Measurements from ENCODE around the gene FAM222A.

Gene FAM222A

DNA sequence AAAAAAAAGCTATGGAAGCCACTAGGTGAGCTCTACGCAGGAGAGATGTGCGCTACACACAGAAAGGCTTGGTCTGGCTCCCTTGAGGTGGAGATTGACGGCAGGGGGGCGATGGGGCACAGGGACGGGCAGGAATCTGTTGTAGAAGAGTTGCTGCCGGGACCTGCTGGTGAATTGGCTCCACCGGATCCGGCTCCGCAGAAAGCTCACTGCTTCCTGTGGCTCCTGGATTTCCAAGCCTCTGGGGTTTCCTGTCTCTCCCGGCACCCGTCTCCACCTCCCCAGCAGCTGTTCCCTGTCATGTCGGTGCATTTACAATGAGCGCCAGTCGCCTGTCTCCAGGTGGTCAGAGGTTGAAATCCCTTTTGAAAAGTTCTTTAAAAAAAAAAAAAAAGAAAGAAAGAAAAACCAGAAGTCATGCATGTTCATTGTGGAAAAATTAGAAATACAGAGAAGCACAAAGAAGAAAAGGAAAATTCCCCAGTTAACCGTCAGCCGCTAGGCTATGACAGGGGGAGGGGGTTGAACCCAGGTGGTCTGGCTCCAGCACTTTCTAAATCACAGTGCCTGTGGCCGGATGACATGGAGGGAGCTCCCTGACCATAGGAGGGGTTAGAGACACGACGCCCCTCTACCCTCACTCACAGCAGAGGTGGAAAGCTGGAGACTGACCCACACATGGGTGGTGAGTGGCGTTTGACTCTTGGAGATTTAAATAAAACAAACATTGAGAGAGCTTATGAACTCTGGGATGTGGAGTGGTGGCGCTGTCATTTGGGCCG is 20.8 kb downstream of the FAM222A start:
- peaks cover 42% of the 10 kb centered on the region for H3K27me3 Mint-ChIP-seq
- H3K4me3 Mint-ChIP-seq, result no peak overlapping the region
- no peaks in the 10 kb centered on the region for H3K9me3 Mint-ChIP-seq
- no peak overlapping the region for H3K27ac Mint-ChIP-seq
- ATAC-seq, result no peak
- H3K4me1 Mint-ChIP-seq, result no peaks in the 10 kb centered on the region
- no peaks in the 10 kb centered on the region for H3K36me3 Mint-ChIP-seq

- Mint-ChIP-seq H3K27ac (no peak overlapping the region), H3K27me3 (peaks cover 42% of the 10 kb centered on the region), H3K36me3 (no peaks in the 10 kb centered on the region), H3K4me3 (no peak overlapping the region), H3K9me3 (no peaks in the 10 kb centered on the region), H3K4me1 (no peaks in the 10 kb centered on the region)
- no peak for ATAC-seq
Observed at GRCh38 chr12:109735051-109735521, 21.5 kb downstream of the FAM222A start.

DNA sequence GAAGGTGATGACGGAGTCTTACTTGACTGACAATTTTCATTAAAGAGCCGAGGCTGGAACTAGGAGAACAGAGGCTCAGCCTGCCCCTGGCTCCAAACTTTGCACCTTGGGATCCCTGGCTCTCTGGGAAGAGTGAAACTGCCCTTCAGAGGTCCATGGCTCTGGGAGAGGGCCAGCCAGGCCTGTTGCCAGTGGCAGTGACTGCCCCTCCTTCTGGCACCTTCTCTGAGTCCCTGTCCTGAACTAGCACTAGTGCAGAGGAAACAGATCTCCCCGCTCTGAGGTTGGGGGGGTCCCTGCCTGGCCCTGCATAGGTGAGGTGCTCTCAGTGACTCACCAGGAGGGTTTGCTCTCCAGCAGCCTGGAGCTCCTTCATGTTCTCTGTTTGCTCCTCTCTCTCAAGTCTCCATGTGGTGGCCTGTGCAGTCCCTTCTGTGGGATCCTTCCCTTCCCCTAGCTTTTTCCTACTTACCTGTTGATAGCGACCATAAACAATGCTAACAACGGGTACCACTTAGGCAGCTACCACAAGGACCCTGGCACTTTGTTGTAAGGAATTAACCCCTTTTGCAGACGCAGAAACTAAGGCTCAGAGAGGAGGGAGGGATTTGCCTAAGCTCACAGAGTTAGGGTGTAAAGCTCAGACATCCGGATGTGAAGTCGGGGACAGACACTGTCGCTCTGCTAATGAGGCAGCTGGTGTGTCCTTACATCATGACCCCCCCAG is 22.4 kb downstream of the FAM222A start:
- H3K36me3 Mint-ChIP-seq, result no peaks in the 10 kb centered on the region
- no peak overlapping the region for H3K27ac Mint-ChIP-seq
- ATAC-seq, result no peak
- peaks cover 50% of the 10 kb centered on the region for H3K27me3 Mint-ChIP-seq
- no peaks in the 10 kb centered on the region for H3K9me3 Mint-ChIP-seq
- H3K4me3 Mint-ChIP-seq, result no peak overlapping the region
- no peaks in the 10 kb centered on the region for H3K4me1 Mint-ChIP-seq

DNA sequence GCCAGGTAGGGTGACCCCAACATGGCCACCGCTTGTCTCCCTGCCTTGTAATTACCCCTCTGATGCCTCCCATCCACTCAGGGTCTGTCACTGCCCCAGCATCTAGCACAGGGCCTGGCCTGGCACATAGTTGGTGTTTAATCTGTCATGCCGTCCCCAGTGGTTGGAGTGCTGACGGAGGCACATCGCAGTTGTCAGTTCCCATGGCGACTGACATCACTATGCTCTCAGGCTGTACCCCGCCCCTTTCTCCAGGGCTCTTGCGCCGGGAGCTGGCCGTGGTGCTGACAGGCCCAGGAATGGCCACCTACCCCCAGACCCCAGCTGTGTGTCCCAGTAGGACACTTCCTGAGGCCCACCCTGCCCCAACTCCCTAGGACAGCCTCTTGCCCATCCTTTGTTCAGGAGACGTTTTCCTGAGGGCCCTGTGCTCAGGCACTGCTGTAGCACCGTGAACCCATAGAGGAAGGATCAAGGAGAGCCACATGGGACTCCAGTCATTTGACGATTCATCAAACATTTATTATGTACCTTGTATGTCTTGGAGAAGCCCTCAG is 23.0 kb downstream of the FAM222A start:
- Mint-ChIP-seq H3K9me3 (no peaks in the 10 kb centered on the region), H3K27me3 (peaks cover 52% of the 10 kb centered on the region), H3K4me3 (no peak overlapping the region), H3K4me1 (no peaks in the 10 kb centered on the region), H3K36me3 (no peaks in the 10 kb centered on the region), H3K27ac (no peak overlapping the region)
- ATAC-seq, result no peak

DNA sequence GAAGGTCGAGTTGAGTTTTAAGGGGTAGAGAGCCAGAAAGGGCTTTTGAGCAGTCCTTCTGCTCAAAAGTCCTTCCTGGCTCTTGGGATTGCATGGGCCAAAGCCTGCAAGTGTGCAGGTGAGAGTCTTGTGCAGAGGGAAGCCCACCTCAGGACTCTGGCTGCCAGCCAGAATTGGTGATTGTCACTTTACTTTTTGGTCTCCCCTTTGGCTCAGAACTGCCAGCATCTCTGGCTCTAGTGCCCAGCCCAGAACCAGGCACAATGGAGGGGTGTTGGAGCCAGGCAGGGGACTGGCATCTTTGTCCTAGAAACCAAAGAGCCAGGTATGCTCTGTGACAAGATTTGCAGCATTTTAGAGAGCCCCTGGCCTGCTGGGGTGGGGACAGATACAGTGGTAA is 23.5 kb downstream of the FAM222A start:
- Mint-ChIP-seq H3K4me1 (no peaks in the 10 kb centered on the region), H3K27ac (no peak overlapping the region), H3K9me3 (no peaks in the 10 kb centered on the region), H3K36me3 (no peaks in the 10 kb centered on the region), H3K4me3 (no peak overlapping the region), H3K27me3 (peaks cover 52% of the 10 kb centered on the region)
- no peak for ATAC-seq

DNA sequence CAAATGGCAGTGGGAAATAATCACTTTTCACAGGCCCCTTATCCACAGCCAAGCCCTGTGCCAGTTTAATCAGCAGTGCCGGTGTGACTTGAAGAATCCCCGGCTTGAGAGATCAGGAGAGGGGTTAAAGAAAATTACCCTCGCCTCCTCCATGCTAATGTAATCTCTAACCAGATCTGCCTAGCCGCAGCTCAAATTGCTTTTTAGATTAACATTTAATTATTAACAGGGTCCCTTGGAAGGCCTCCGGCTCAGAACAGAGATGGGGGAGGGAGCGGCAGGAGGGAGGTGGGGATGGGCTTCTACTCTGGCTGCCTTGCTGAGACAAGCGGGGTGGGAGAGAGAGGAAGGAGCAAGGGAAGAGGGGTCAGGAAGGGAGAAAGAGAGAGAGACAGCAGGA is 24.0 kb downstream of the FAM222A start:
- Mint-ChIP-seq H3K36me3 (no peaks in the 10 kb centered on the region), H3K4me1 (no peaks in the 10 kb centered on the region), H3K27me3 (peaks cover 49% of the 10 kb centered on the region), H3K9me3 (no peaks in the 10 kb centered on the region), H3K4me3 (no peak overlapping the region), H3K27ac (no peak overlapping the region)
- ATAC-seq, result no peak

- H3K27ac Mint-ChIP-seq, result no peak overlapping the region
- no peak overlapping the region for H3K4me3 Mint-ChIP-seq
- H3K36me3 Mint-ChIP-seq, result no peaks in the 10 kb centered on the region
- H3K4me1 Mint-ChIP-seq, result no peaks in the 10 kb centered on the region
- no peak for ATAC-seq
- no peaks in the 10 kb centered on the region for H3K9me3 Mint-ChIP-seq
- peaks cover 43% of the 10 kb centered on the region for H3K27me3 Mint-ChIP-seq
Observed at GRCh38 chr12:109738209-109738608, 24.6 kb downstream of the FAM222A start.

DNA sequence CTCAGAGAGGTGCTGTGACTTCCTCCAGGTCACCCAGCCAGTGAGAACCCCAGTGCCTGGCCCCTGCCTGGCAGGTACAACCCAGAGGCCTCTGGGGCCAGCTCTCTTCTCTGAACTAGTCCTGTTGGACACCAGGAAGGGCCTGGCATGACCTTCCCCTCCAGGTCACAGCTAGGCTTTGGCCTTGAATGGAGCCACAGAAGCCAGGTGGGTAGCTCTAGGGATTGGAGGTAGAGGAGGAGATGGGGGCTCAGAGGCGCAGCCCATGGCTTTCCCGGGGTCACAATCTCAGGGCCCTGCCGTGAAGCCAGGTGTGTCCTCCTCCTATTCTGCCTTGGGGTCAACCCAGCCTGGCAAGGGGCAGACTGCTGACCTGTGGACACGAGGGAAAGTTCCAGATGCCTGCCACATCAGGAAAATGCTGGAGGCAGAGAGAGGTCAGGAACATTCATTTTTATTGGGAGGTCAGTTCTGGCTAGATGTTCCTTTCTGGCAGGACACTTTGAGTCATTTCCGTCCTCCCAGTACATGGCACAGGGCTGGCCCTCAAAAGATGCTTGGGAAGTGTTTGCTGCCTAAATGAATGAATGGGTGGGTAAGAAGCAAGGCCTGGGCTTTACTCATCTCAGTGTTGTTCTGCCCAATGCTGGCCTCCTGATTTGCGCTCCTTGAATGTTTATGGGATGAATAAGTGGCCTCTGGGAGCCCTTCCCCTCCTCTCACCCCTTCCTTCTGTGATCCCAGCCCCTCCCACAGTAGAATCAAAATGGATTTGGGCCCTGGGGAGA is 25.4 kb downstream of the FAM222A start:
- ATAC-seq, result no peak
- Mint-ChIP-seq H3K4me3 (no peak overlapping the region), H3K36me3 (no peaks in the 10 kb centered on the region)

DNA sequence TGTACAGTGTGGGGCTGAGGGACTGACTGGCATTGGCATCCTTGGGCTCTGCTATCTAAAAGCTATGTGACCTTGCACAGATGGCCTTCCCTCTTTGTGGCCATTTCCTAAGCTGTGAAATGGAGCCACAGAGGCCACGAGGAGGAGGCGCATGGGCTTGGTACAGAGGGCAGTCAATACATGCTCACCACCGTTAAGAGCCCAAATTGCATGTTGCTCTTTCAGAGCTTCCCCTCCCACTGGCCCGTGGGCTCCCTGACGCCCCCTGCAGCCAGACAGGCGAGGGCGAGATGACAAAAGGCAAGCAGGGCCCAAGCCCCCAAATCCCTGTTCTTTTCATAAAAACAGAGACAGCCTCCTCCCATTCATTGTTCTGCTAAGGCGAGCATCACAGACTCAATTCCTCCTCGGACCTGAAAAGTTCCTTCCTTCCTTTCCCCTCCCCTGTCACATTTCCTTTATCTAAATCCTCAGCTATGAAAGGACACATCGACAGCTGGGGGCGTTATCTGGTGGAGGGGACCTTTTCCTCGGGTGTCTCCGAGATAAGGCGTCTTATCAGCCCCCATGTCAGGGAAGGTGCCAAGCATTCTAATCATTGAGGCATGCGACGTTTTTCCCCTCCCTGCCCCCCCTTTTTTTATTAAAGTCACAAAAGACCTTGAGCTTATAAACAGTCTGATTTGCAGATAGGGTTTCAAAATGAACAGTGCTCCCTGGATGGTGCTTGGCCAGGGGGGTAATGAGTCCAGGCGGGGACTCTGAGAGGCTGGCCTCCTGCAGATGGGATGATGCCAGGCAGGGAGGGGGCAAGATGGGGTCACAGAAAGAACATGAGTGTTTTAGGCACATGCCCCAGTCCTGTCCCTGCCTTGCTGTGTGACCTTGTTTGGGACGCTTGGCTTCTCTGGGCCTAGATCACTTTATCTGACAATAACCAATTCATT is 26.4 kb downstream of the FAM222A start:
- H3K27ac Mint-ChIP-seq, result no peak overlapping the region
- H3K4me1 Mint-ChIP-seq, result no peaks in the 10 kb centered on the region
- no peak overlapping the region for H3K4me3 Mint-ChIP-seq
- H3K36me3 Mint-ChIP-seq, result no peaks in the 10 kb centered on the region
- ATAC-seq, result no peak
- H3K9me3 Mint-ChIP-seq, result no peaks in the 10 kb centered on the region
- peaks cover 25% of the 10 kb centered on the region for H3K27me3 Mint-ChIP-seq

More for the DNA sequence above, 25.4 kb downstream of the FAM222A start:
- Mint-ChIP-seq H3K9me3 (no peaks in the 10 kb centered on the region), H3K27me3 (peaks cover 35% of the 10 kb centered on the region), H3K27ac (no peak overlapping the region), H3K4me1 (no peaks in the 10 kb centered on the region)

DNA sequence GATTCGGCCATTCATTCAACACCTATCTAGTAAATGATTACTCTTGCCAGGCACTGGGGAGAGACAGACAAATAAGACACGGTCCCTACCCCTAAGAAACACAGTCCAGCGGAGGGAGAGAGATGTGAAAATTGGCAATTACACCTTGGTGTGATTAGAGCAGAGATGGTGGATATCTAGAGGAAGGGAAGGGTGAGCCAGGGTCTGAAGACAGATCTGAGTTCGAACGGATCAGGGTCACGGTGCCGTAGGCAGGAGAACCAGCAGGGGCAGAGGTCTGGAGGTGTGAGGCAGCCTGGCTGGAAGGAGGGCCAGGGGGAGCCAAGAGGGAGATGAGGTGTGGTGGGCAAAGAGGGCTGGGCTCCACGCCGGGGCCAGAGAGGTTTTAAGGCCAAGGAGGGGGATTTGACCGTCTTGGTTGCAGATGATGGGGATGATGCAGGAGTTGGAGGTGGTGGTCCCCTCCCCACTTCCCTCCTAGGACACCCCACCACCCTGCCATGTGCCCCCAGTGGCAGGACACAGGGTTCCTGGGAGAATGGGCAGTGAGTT is 27.1 kb downstream of the FAM222A start:
- no peak for ATAC-seq
- Mint-ChIP-seq H3K9me3 (no peaks in the 10 kb centered on the region), H3K4me3 (no peak overlapping the region), H3K36me3 (no peaks in the 10 kb centered on the region), H3K4me1 (no peaks in the 10 kb centered on the region), H3K27ac (no peak overlapping the region), H3K27me3 (peaks cover 18% of the 10 kb centered on the region)

GRCh38 chr12:109741286-109741969 is 27.8 kb downstream of the FAM222A start:
- no peak overlapping the region for H3K4me3 Mint-ChIP-seq
- H3K4me1 Mint-ChIP-seq, result no peaks in the 10 kb centered on the region
- no peaks in the 10 kb centered on the region for H3K9me3 Mint-ChIP-seq
- H3K27ac Mint-ChIP-seq, result no peak overlapping the region
- peaks cover 11% of the 10 kb centered on the region for H3K27me3 Mint-ChIP-seq
- no peak for ATAC-seq
- H3K36me3 Mint-ChIP-seq, result no peaks in the 10 kb centered on the region

DNA sequence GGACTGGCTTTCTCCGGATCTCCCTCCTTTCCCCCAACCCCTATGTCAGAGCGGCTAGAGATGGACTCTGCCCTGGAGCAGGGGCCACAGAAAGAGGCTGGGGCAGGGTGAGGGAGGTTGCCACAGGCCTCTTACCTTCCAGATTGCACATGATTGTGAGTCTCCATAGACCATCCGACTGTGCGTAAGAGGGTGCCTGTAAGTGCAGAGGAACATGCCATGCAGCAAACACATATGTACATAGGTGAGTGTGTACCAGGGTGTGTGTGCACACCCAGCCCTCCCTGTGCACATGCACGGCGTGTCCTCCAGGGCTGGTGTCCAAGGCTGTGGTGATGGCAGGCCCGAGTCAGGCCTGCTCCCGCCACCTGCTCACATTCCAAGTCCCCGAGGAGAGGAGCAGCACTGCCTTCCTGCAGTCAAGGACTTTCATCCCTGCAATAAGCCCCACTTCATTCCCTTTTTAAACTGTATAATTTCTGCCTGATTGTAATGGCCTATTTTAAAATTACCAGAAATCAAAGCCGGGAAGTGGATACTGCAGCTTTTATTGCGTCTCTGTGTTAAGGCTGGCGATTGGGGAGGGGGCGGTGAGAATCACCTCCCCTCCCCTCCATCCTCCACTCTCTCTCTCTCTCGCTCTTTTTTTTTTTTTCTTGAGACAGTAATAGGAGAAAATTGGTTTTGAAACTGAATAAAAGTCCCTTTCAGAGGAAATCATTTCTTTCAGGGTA is 28.5 kb downstream of the FAM222A start:
- no peak for ATAC-seq
- H3K4me3 Mint-ChIP-seq, result no peak overlapping the region
- H3K36me3 Mint-ChIP-seq, result no peaks in the 10 kb centered on the region
- H3K9me3 Mint-ChIP-seq, result no peaks in the 10 kb centered on the region
- no peaks in the 10 kb centered on the region for H3K4me1 Mint-ChIP-seq
- H3K27me3 Mint-ChIP-seq, result peaks cover 10% of the 10 kb centered on the region
- no peak overlapping the region for H3K27ac Mint-ChIP-seq

Measured in stimulated activated memory B cell treated with anti-CD40 and anti-IgM and Interleukin-4, amounts not matched to agents 10 μg/mL and 1 μg/mL and 100 μg/mL, for 72 hours (primary cell).